Measurements from ENCODE around the gene BOC. TPM values are rescaled to one million over a fixed set of nuclear protein-coding genes. Genes with fewer than 3 reads are reported as not detected.

Gene BOC
- total and polyA plus RNA-seq, 2 donors (not counting 3 experiments of a cell fraction or from before 2014, with no cell fraction given), result 0.07 TPM; not detected in 1

DNA sequence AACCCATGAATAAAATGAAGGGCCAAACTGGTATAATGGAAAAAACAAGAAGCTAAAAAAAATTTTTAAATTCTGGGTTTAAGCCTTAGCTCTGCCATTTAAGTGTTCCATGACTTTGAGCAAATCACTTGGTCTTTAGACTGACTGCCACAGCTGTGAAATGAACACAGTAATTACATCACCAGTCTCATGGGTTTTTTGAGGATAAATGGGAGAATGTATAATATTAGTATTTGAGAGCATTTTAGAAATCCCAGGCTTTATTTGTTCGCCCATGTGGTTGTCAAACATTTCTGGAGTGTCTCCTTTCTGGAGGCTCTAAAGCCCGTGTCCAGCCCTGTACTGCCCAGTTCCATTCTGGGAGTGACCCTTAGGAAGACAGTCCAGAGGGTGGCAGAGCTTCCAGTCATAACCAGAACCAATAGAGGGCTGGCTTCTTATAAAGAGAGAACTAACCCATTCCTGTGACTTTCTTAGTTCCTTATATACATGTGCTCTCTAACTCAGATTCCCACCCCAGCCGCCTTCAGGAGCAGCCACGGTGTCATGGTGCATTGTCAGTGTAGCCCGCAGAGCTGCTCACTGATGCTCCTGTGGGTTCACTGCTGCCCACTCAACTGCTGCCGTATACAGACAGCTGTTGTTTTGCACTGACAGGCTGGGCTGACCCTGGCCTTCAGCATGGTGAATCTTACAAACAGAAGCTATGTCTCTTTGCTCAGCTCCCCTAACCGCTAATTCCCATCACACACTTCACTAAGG, 44.7 kb downstream of the BOC start:
- POLR2A ChIA-PET, result no interaction called here
- FAIRE-seq, result no peak
- CTCF ChIA-PET, result interaction anchor here (1.1 to 1.8 kb wide), 3 partner anchors 17 to 51 kb away, joined by 3 to 6 read pairs (median 3); no protein-coding TSS in a partner anchor

More for the DNA sequence above, 44.7 kb downstream of the BOC start:
- Histone ChIP-seq H3K4me3 (replicated peaks in 1 of 3; ENCODE audit: insufficient read depth in 1 of 3, low read depth in 1 of 3, low read length in 3 of 3) (no peak overlapping the region), H2AFZ (ENCODE audit: low read depth, low read length) (no peak overlapping the region), H3K9me1 (replicated peaks; ENCODE audit: control insufficient read depth, extremely low read depth, insufficient read depth, low read length) (no peaks in the 10 kb centered on the region), H3K79me2 (ENCODE audit: control insufficient read depth, insufficient read depth, low read length) (no peaks in the 10 kb centered on the region), H3K27ac (ENCODE audit: insufficient read depth, low read depth, low read length) (no peak overlapping the region), H3K36me3 (ENCODE audit: control insufficient read depth in 2 of 2, extremely low read depth in 1 of 2, insufficient read depth in 2 of 2, low read length in 2 of 2) (no peaks in the 10 kb centered on the region), H4K20me1 (replicated peaks; ENCODE audit: control insufficient read depth, extremely low read depth, insufficient read depth, low read length) (no peaks in the 10 kb centered on the region), H3K4me2 (ENCODE audit: insufficient read depth, low read length) (no peak overlapping the region), H3K9ac (replicated peaks; ENCODE audit: extremely low read depth, insufficient read depth, low read length) (no peak overlapping the region), H3K4me1 (ENCODE audit: control insufficient read depth, extremely low read depth, insufficient read depth, low read length) (no peaks in the 10 kb centered on the region), H3K27me3 (ENCODE audit: control insufficient read depth in 2 of 2, insufficient read depth in 2 of 2, low read length in 2 of 2) (peaks cover 0 to 2% of the 10 kb centered on the region in 2 experiments), H3K9me3 (replicated peaks; ENCODE audit: control insufficient read depth, insufficient read depth, low read length) (no peaks in the 10 kb centered on the region)
- intact Hi-C loops (cut with micrococcal nuclease), result no loop called here
- BruUV-seq (replicated peaks), result no TSS peak
- TF ChIP-seq MAX (IDR thresholded peaks at IDR 0.05; ENCODE audit: insufficient read depth, insufficient read length), result no peak
- no peak for TF ChIP-seq MYC (IDR thresholded peaks at IDR 0.05; ENCODE audit: low read depth, low read length)
- no peak for TF ChIP-seq POLR2A (IDR thresholded peaks at IDR 0.05; ENCODE audit: low read depth, low read length)
- TF ChIP-seq CTCF (IDR thresholded peaks at IDR 0.05; ENCODE audit: extremely low read depth in 1 of 2, insufficient read depth in 1 of 2, low read depth in 1 of 2, low read length in 2 of 2), result no peak
- TF ChIP-seq POLR2AphosphoS5 (IDR thresholded peaks at IDR 0.05; ENCODE audit: insufficient read depth, low read depth, low read length), result no peak
- TF ChIP-seq FOS (IDR thresholded peaks at IDR 0.05; ENCODE audit: borderline replicate concordance, insufficient read depth, low read length), result no peak
- TF ChIP-seq JUN (IDR thresholded peaks at IDR 0.05; ENCODE audit: borderline replicate concordance, insufficient read depth, insufficient read length, low read depth), result no peak
- DNase-seq (ENCODE audit: low read depth, low spot score), result no peak
- dilution Hi-C loops (cut with MboI; ENCODE audit: extremely low pct_ligation_motif_present, low sequenced_read_pairs), result no loop called here

Measured in endothelial cell of umbilical vein (primary cell).